ENCODE measurements around the gene MCCC1.

Gene MCCC1

GRCh38 chr3:182979674-182980191, 119.6 kb downstream of the MCCC1 start:
- peak; percentile 34 for DNase-seq

GRCh38 chr3:182979103-182979673, 120.1 kb downstream of the MCCC1 start:
- DNase-seq: no peak

GRCh38 chr3:182978387-182978786, 120.9 kb downstream of the MCCC1 start:
- no peak for DNase-seq

GRCh38 chr3:182973047-182973446, 126.2 kb downstream of the MCCC1 start:
- DNase-seq: no peak

- DNase-seq: no peak
Measured at GRCh38 chr3:182972387-182972786, 126.9 kb downstream of the MCCC1 start.

GRCh38 chr3:182971637-182972036, 127.7 kb downstream of the MCCC1 start:
- DNase-seq: no peak

GRCh38 chr3:182970811-182971418, 128.4 kb downstream of the MCCC1 start:
- no peak for DNase-seq

GRCh38 chr3:182969853-182970252, 129.4 kb downstream of the MCCC1 start:
- no peak for DNase-seq

- no peak for DNase-seq
Measured at GRCh38 chr3:182969277-182969676, 130.0 kb downstream of the MCCC1 start.

- DNase-seq: no peak
Measured at GRCh38 chr3:182967218-182968204, 131.8 kb downstream of the MCCC1 start.

- DNase-seq: no peak
Measured at GRCh38 chr3:182965861-182966366, 133.4 kb downstream of the MCCC1 start.

Data from NCI-H2171 treated with DMSO at 0.1 percent for 48 hours (cell line).